IPS DF 4.7 (cell line): Measurements from ENCODE around the gene CHST8.

ENCODE experiments used
- DNase-seq: peaks from one replicate; pipeline ENCODE4 v3.0.0-alpha.2; 2013; ENCODE audit warnings: low spot score; ENCODE audit errors: extremely low read depth

Gene CHST8

GRCh38 chr19:33763633-33764371 lies 142.0 kb downstream of the CHST8 start:
- no peak for DNase-seq

GRCh38 chr19:33766623-33767022 lies 144.9 kb downstream of the CHST8 start:
- no peak for DNase-seq

GRCh38 chr19:33767898-33768413 lies 146.2 kb downstream of the CHST8 start:
- no peak for DNase-seq

GRCh38 chr19:33769208-33769607 lies 147.5 kb downstream of the CHST8 start:
- DNase-seq, result no peak

- DNase-seq, result no peak
These were observed 148.4 kb downstream of the CHST8 start for GRCh38 chr19:33770107-33770506.

GRCh38 chr19:33771384-33772101 lies 149.8 kb downstream of the CHST8 start:
- DNase-seq, result no peak

GRCh38 chr19:33772102-33772857 lies 150.5 kb downstream of the CHST8 start:
- no peak for DNase-seq

- DNase-seq, result no peak
These were observed 151.1 kb downstream of the CHST8 start for GRCh38 chr19:33772858-33773180.

GRCh38 chr19:33773704-33774624 lies 152.2 kb downstream of the CHST8 start:
- DNase-seq, result no peak

GRCh38 chr19:33774751-33775150 lies 153.0 kb downstream of the CHST8 start:
- no peak for DNase-seq

GRCh38 chr19:33775731-33776487 lies 154.2 kb downstream of the CHST8 start:
- no peak for DNase-seq

- DNase-seq, result no peak
These were observed 155.6 kb downstream of the CHST8 start for GRCh38 chr19:33777351-33777750.

GRCh38 chr19:33777753-33778088 lies 156.0 kb downstream of the CHST8 start:
- no peak for DNase-seq

- no peak for DNase-seq
These were observed 156.5 kb downstream of the CHST8 start for GRCh38 chr19:33778089-33778791.

GRCh38 chr19:33779849-33780248 lies 158.1 kb downstream of the CHST8 start:
- no peak for DNase-seq

- no peak for DNase-seq
These were observed 158.5 kb downstream of the CHST8 start for GRCh38 chr19:33780251-33780650.

- no peak for DNase-seq
These were observed 159.0 kb downstream of the CHST8 start for GRCh38 chr19:33780746-33781145.

GRCh38 chr19:33781415-33781935 lies 159.7 kb downstream of the CHST8 start:
- no peak for DNase-seq

- DNase-seq, result no peak
These were observed 160.2 kb downstream of the CHST8 start for GRCh38 chr19:33781996-33782395.

- DNase-seq, result no peak
These were observed 162.7 kb downstream of the CHST8 start for GRCh38 chr19:33784432-33784831.
